ENCODE measurements around the gene PRSS2. TPM values are rescaled to one million over a fixed set of nuclear protein-coding genes. Genes with fewer than 3 reads are reported as not detected.

PRSS2 gene
- total and polyA plus RNA-seq, 2 donors (not counting 3 experiments of a cell fraction or from before 2014, with no cell fraction given) = 0.25 TPM; not detected in 1

DNA sequence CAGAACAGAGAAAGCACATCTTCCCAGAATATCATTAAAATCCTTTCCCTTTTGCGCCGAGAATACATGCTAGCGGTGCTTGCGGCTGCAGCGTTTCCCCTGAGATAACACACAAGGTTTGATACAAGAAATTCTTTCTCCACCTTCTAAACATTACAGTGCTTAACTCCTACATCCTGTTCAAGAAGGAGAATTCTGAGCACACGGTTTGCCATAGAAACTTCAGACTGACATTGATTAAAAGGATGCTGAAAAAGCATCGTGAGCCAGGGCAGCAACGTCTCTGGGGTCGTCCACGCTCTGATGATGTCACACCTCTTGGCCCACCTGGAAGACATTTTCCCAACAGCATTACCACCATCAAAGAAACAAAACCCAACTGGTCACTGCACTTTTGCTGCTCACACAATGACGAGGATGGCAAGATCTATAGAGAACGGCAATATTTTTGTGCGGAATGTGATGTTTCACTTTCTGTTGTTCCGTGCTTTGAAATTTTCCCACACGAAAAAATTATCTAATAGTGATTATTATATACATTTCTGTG is 48.4 kb upstream of the PRSS2 start:
- Histone ChIP-seq H3K27ac (ENCODE audit: insufficient read depth, low read depth, low read length) (no peak overlapping the region), H3K4me2 (ENCODE audit: insufficient read depth, low read length) (no peak overlapping the region), H3K9ac (replicated peaks; ENCODE audit: extremely low read depth, insufficient read depth, low read length) (no peak overlapping the region), H3K4me1 (ENCODE audit: control insufficient read depth, extremely low read depth, insufficient read depth, low read length) (no peaks in the 10 kb centered on the region), H3K79me2 (ENCODE audit: control insufficient read depth, insufficient read depth, low read length) (no peaks in the 10 kb centered on the region), H3K9me3 (replicated peaks; ENCODE audit: control insufficient read depth, insufficient read depth, low read length) (no peaks in the 10 kb centered on the region), H2AFZ (ENCODE audit: low read depth, low read length) (no peak overlapping the region), H3K4me3 (replicated peaks in 1 of 3; ENCODE audit: insufficient read depth in 1 of 3, low read depth in 1 of 3, low read length in 3 of 3) (no peak overlapping the region), H4K20me1 (replicated peaks; ENCODE audit: control insufficient read depth, extremely low read depth, insufficient read depth, low read length) (no peaks in the 10 kb centered on the region), H3K9me1 (replicated peaks; ENCODE audit: control insufficient read depth, extremely low read depth, insufficient read depth, low read length) (no peaks in the 10 kb centered on the region), H3K36me3 (ENCODE audit: control insufficient read depth in 2 of 2, extremely low read depth in 1 of 2, insufficient read depth in 2 of 2, low read length in 2 of 2) (no peaks in the 10 kb centered on the region), H3K27me3 (ENCODE audit: control insufficient read depth in 2 of 2, insufficient read depth in 2 of 2, low read length in 2 of 2) (peaks cover 12 to 17% of the 10 kb centered on the region in 2 experiments)
- no peak for TF ChIP-seq GATA2 (IDR thresholded peaks at IDR 0.05; ENCODE audit: insufficient read depth, insufficient read length, low read depth, low read length)
- TF ChIP-seq FOS (IDR thresholded peaks at IDR 0.05; ENCODE audit: borderline replicate concordance, insufficient read depth, low read length) = no peak
- TF ChIP-seq, protein P1, sequence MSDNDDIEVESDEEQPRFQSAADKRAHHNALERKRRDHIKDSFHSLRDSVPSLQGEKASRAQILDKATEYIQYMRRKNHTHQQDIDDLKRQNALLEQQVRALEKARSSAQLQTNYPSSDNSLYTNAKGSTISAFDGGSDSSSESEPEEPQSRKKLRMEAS (IDR thresholded peaks at IDR 0.05; ENCODE audit: insufficient read depth, insufficient read length) = no peak
- TF ChIP-seq POLR2AphosphoS5 (IDR thresholded peaks at IDR 0.05; ENCODE audit: insufficient read depth, low read depth, low read length) = no peak
- TF ChIP-seq MYC (IDR thresholded peaks at IDR 0.05; ENCODE audit: low read depth, low read length) = no peak
- TF ChIP-seq, protein P2, sequence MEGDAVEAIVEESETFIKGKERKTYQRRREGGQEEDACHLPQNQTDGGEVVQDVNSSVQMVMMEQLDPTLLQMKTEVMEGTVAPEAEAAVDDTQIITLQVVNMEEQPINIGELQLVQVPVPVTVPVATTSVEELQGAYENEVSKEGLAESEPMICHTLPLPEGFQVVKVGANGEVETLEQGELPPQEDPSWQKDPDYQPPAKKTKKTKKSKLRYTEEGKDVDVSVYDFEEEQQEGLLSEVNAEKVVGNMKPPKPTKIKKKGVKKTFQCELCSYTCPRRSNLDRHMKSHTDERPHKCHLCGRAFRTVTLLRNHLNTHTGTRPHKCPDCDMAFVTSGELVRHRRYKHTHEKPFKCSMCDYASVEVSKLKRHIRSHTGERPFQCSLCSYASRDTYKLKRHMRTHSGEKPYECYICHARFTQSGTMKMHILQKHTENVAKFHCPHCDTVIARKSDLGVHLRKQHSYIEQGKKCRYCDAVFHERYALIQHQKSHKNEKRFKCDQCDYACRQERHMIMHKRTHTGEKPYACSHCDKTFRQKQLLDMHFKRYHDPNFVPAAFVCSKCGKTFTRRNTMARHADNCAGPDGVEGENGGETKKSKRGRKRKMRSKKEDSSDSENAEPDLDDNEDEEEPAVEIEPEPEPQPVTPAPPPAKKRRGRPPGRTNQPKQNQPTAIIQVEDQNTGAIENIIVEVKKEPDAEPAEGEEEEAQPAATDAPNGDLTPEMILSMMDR (IDR thresholded peaks at IDR 0.05; ENCODE audit: extremely low read depth in 1 of 2, insufficient read depth in 1 of 2, low read depth in 1 of 2, low read length in 2 of 2) = no peak
- no peak for TF ChIP-seq JUN (IDR thresholded peaks at IDR 0.05; ENCODE audit: borderline replicate concordance, insufficient read depth, insufficient read length, low read depth)
- TF ChIP-seq POLR2A (IDR thresholded peaks at IDR 0.05; ENCODE audit: low read depth, low read length) = no peak
- TF ChIP-seq EZH2 (IDR thresholded peaks at IDR 0.05; ENCODE audit: borderline replicate concordance, low read depth, low read length, severe bottlenecking) = no peak
- FAIRE-seq = no peak
- CTCF ChIA-PET = no interaction called here
- intact Hi-C loops (cut with micrococcal nuclease) = no loop called here
- no TSS peak for BruUV-seq (replicated peaks)
- DNase-seq (ENCODE audit: low read depth, low spot score) = no peak
- dilution Hi-C loops (cut with MboI; ENCODE audit: extremely low pct_ligation_motif_present, low sequenced_read_pairs) = no loop called here
- POLR2A ChIA-PET = no interaction called here
